Cardiac fibroblast (primary cell): ENCODE data around the gene MED16.

Source experiments
- DNase-seq, 2 donors: peaks; one replicate each; pipeline versions ENCODE4 v3.0.0 to v3.0.0-alpha.2; 2010; ENCODE audit warnings: low read depth in 2 of 2
- H3K4me3 ChIP-seq, 2 donors: replicated peaks in 1 of 2; 1 replicate in 1 of 2; 2 replicates in 1 of 2; pipeline ENCODE4 v1.5.1; 2011; ENCODE audit warnings: low read depth in 2 of 2, low read length in 2 of 2, mild to moderate bottlenecking in 2 of 2, moderate library complexity in 1 of 2
- TF ChIP-seq, protein P1 (sequence below): IDR thresholded peaks from one replicate; pipeline ENCODE4 v1.5.1; 2011; ENCODE audit warnings: low read depth, mild to moderate bottlenecking, low read length, inconsistent platforms

Gene MED16

DNA sequence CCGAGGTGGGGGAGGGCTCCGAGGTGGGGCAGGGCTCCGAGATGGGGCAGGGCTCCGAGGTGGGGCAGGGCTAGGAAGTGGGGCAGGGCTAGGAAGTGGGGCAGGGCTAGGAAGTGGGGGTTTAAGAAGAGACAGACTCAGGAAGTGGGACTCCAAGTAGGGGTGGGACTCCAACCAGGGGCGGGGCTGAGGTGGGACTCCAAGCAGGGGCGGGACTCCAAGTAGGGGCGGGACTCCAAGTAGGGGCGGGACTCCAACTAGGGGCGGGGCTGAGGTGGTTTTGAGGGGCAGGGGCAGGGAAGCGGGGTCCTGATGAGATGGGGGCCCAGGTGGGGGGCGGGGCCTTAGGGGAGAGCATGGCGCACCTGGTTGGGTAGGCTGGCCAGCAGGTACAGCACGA is 19.9 kb downstream of the MED16 start:
- TF ChIP-seq, protein P1, sequence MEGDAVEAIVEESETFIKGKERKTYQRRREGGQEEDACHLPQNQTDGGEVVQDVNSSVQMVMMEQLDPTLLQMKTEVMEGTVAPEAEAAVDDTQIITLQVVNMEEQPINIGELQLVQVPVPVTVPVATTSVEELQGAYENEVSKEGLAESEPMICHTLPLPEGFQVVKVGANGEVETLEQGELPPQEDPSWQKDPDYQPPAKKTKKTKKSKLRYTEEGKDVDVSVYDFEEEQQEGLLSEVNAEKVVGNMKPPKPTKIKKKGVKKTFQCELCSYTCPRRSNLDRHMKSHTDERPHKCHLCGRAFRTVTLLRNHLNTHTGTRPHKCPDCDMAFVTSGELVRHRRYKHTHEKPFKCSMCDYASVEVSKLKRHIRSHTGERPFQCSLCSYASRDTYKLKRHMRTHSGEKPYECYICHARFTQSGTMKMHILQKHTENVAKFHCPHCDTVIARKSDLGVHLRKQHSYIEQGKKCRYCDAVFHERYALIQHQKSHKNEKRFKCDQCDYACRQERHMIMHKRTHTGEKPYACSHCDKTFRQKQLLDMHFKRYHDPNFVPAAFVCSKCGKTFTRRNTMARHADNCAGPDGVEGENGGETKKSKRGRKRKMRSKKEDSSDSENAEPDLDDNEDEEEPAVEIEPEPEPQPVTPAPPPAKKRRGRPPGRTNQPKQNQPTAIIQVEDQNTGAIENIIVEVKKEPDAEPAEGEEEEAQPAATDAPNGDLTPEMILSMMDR = no peak
- H3K4me3 ChIP-seq = no peak overlapping the region
- DNase-seq = peak; percentile 37 to 38

DNA sequence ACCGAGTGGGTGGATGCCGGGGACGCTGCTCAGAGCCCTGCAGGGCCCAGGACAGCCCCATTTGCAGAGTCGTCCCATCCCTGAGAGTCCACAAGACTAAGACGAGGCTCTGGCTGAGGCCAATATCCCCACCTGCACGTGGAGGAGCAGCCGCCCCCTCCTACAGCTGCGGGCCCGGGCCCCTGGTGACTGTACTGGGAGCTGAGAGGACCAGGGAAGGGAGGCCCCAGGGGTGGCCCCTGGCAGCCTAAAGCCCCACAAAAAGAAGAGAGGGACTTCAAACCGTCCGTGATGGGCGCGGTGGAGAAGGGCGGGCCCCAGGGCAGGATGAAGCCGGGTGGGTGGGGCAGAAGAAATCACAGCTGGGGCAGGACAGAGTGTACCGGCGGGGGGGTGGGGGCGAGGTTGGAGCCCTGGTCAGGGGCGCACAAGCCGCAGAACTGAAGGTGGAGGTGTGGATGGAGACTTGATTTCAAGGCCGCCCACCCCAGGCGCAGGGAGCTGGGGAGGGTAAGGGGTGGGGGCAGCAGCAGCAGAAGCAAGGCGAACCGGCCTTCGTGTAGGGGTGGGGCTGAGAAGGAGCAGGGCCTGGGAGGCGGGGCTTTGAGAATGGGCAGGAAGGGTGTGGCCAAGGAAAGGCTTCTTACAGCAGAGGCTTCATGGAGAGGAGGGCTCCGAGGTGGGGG is 20.6 kb downstream of the MED16 start:
- TF ChIP-seq, protein P1 = no peak
- no peak overlapping the region for H3K4me3 ChIP-seq
- DNase-seq = peak; percentile 47 to 56

DNA sequence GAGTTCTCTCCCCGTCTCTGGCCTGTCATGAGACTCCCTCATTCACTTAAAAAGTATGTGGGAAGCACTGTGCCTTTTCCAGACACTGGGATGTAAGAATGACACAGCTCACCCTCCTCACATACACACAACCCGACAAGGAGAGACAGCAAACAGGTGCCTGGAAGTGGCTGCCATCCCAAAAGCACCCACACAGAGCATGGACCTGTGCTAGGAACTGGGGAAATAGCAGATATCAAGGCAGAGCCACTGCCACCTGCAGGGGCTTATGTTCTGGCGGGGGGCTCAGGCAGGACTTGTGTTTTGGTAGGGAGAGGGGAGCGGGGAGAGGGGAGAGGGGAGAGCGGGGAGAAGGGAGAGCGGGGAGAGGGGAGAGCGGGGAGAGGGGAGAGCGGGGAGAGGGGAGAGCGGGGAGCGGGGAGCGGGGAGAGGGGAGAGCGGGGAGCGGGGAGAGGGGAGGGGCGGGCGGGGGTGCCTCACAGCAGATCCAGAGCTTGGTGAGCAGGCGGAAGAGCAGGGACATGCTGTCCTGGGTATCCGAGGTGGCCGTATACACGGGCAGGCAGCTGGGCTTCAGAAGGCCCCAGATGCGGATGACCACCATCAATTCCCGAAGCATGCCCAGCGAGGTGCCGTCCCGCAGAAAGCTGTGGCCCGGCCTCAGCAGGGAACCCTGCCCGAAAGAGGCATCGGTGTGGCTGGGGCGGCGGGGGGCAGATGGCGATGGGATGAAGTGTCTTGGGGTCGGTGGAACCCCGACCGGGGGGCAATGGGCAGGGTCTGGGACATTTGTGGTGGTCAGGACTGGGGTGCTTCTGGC is 21.3 kb downstream of the MED16 start:
- TF ChIP-seq, protein P1 = no peak
- no peak overlapping the region for H3K4me3 ChIP-seq
- DNase-seq = no peak

DNA sequence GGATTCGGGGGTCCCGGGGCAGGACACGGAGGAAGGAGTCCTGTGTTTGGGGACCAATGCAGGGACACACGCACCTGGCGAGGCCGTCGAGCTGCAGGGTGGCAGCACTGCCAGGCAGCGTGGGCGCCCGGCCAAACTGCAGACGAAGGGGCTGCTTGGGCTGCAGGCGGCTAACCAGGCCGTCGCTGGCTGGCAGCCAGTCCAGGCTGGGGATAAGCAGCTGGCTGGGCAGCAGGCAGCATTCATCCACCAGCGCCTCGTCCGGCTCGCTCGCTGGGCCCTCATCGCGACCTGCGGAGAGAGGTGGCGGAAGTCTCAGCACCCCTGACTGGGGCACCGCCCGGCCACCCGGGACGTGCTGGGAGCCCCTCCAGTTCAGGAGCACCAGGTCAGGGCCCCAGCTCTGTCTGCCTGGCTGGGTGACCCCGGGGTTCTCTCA is 22.0 kb downstream of the MED16 start:
- no peak overlapping the region for H3K4me3 ChIP-seq
- TF ChIP-seq, protein P1 = no peak
- no peak for DNase-seq

DNA sequence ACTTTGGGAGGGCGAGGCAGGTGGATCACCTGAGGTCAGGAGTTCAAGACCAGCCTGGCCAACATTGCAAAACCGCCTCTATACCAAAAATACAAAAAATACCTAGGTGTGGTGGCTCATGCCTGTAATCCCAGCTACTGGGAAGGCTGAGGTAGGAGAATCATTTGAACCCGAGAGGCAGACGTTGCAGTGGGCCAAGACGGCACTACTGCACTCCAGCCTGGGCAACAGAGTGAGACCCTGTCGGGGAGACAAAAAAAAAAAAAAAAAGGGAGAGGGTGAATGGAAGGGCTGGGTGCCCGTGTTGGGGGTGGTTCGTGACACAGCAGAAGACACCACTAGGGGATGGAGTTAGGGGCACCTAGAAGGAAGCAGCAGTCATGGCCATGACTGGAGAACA is 22.7 kb downstream of the MED16 start:
- DNase-seq = no peak
- H3K4me3 ChIP-seq = no peak overlapping the region
- TF ChIP-seq, protein P1 = no peak

DNA sequence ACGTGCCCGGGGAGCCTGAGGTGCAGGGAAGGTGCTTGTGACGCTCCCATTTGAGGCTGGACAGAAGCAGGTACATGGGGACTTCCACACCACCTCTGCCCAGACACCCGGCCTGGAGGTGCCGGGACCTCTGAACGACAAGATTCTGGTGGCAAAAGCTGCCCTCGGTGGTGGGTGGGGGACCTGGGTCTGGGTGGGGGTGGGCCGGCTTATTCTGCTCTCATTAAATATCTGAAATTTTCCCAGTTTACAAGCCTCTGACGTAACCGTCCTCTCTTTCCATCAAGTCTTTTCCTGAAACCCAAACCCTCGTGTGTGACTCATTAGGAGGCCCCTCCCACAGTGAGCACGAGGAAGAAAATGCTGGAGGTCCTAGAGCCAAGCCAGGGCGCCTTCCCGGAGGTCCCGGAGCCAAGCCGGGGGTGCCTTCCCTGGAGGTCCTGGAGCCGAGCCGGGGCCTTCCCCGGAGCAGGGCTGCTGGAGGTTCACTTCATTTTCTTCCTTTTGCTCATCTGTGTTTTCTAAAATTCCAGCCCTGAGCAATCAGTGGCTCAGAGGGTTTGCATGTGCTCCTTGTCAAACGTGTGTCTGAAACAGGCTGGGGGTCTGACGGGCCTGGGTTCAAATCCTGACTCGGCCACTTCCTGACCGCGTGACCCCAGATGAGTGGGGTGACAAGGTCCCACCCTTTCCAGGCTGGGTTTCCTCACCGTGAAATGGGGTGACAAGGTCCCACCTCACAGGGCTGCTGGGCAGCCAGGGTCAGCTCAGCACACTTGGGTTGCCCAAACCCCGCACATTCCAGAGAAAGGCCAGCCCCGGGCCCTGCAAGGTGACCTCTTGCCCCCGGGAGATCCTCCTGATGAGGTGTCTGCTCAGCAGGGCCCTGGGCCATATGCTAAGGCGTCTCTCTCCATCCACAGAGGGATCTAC is 23.5 kb downstream of the MED16 start:
- TF ChIP-seq, protein P1 = no peak
- no peak overlapping the region for H3K4me3 ChIP-seq
- DNase-seq = peak; percentile 91 to 96
